ENCODE results near the gene RAD51B. TPM values are rescaled to one million over a fixed set of nuclear protein-coding genes. Genes with fewer than 3 reads are reported as not detected.

Gene RAD51B
- total RNA-seq, 1 experiment from 2014 or later = 16.7 TPM

- Mint-ChIP-seq H3K36me3 (ENCODE audit: insufficient read depth in 1 of 3, low read depth in 3 of 3) (no peaks in the 10 kb centered on the region; a peak in 1 of 7 replicates), H3K27ac (peak overlapping the region; percentile 24 to 89 (median 56); a peak in 5 of 7 replicates), H3K4me1 (peaks cover 25 to 26% of the 10 kb centered on the region in 2 experiments), H3K4me3 (peak overlapping the region in 1 of 2 experiments; percentile 44; a peak in 1 of 5 replicates), H3K27me3 (ENCODE audit: low read depth) (no peaks in the 10 kb centered on the region), H3K9me3 (peaks cover 4% of the 10 kb centered on the region in 2 experiments; a peak in 3 of 5 replicates)
- Histone ChIP-seq H2AFZ (ENCODE audit: low read length) (no peak overlapping the region), H3K79me2 (ENCODE audit: insufficient read depth, low read length) (no peaks in the 10 kb centered on the region), H2AK5ac (ENCODE audit: insufficient read length, low read length) (no peak overlapping the region), H3K56ac (ENCODE audit: insufficient read length, low read depth, low read length) (no peak overlapping the region), H4K91ac (ENCODE audit: insufficient read length, low read depth, low read length) (no peak overlapping the region), H2BK120ac (ENCODE audit: low read depth, low read length, poor library complexity, severe bottlenecking) (no peak overlapping the region), H3K23me2 (ENCODE audit: insufficient read length, low read depth, low read length, poor library complexity, severe bottlenecking) (no peaks in the 10 kb centered on the region), H3K79me1 (ENCODE audit: insufficient read depth, low read depth, low read length, poor library complexity, severe bottlenecking) (no peaks in the 10 kb centered on the region), H4K5ac (ENCODE audit: insufficient read length, low read depth, low read length) (no peak overlapping the region), H3K27me3 (ENCODE audit: insufficient read depth, low read length) (no peaks in the 10 kb centered on the region), H3K9me3 (ENCODE audit: control insufficient read depth, low read depth, low read length) (no peaks in the 10 kb centered on the region), H3K9ac (ENCODE audit: extremely low read depth, insufficient read length, low read length) (no peak overlapping the region), H3T11ph (ENCODE audit: low read length) (no peak overlapping the region), H3K23ac (ENCODE audit: insufficient read length, low read depth, low read length) (no peak overlapping the region), H2BK15ac (ENCODE audit: low read depth, low read length) (no peak overlapping the region), H2BK12ac (ENCODE audit: insufficient read length, low read depth, low read length) (no peak overlapping the region), H3K4me1 (ENCODE audit: insufficient read depth, low read length) (no peaks in the 10 kb centered on the region; the same call in 1 of the 2 replicates), H3K14ac (ENCODE audit: insufficient read depth, low read length) (peak overlapping the region; percentile 11; the same call in 1 of the 2 replicates), H3K27ac (ENCODE audit: insufficient read length, low read depth, low read length) (no peak overlapping the region), H4K20me1 (ENCODE audit: control insufficient read depth, insufficient read depth, insufficient read length) (no peaks in the 10 kb centered on the region), H2BK20ac (ENCODE audit: low read depth, low read length, poor library complexity, severe bottlenecking) (no peak overlapping the region), H3K4ac (ENCODE audit: low read depth, low read length) (no peak overlapping the region), H4K8ac (replicated peaks; ENCODE audit: insufficient read length, low read depth, low read length) (no peak overlapping the region), H3K4me2 (ENCODE audit: insufficient read depth, insufficient read length, low read length) (no peak overlapping the region), H2BK5ac (ENCODE audit: insufficient read length, low read length) (no peak overlapping the region), H3K18ac (ENCODE audit: insufficient read length, low read depth, low read length) (no peak overlapping the region)
- WGBS (ENCODE audit: extremely low coverage, insufficient read length, low lambda C conversion rate) = no CpG with 5 or more reads among the region's 17 CpGs
- no peak for DNase-seq
- no peak for TF ChIP-seq CTCF (conservative IDR thresholded peaks at IDR 0.05)
Measured at GRCh38 chr14:68607081-68607866, 787.7 kb downstream of the RAD51B start.
